ENCODE data around the gene METAP2. TPM values are rescaled to one million over a fixed set of nuclear protein-coding genes. Genes with fewer than 3 reads are reported as not detected.

METAP2 gene
- total RNA-seq, 1 experiment from 2014 or later, result 127 TPM

DNA sequence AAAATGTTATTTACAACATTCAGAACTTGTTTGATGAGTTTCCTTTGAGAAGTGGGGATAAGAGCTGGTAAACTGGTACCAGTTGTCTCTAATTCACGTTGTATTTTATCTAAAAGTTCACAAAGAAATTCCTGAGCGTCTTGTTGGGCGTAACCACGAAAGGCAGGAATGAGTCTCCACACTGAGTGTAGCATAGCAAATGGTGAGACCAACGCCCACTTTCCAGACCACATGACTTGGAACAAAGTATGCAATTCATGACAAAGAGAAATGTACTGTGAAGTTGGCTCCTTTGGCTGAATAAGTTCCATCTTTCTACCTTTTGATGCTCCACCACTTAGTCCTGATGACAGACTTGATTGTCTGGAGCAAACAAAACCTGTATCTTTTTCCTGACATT lies 58.9 kb downstream of the METAP2 start:
- Histone ChIP-seq H3K9me2 (ENCODE audit: insufficient read depth) (no peaks in the 10 kb centered on the region), H3K9ac (ENCODE audit: low read length) (no peak overlapping the region), H2AFZ (ENCODE audit: low read depth, low read length, poor library complexity, severe bottlenecking) (peak overlapping the region; percentile 58), H3K4me2 (ENCODE audit: low read length) (no peak overlapping the region), H3K9me3 (ENCODE audit: control insufficient read depth in 1 of 2, insufficient read depth in 1 of 2, low read depth in 1 of 2, low read length in 2 of 2) (no peaks in the 10 kb centered on the region), H4K20me1 (ENCODE audit: insufficient read depth) (no peaks in the 10 kb centered on the region), H3K4me1 (ENCODE audit: control insufficient read depth in 1 of 2, insufficient read depth in 2 of 2, low read length in 2 of 2) (peaks cover 0 to 5% of the 10 kb centered on the region in 2 experiments; a peak in 1 of 4 replicates), H3K79me2 (ENCODE audit: insufficient read depth, low read length) (no peaks in the 10 kb centered on the region), H3K27ac (ENCODE audit: low read depth, low read length) (no peak overlapping the region), H3K27me3 (ENCODE audit: insufficient read depth, low read length) (no peaks in the 10 kb centered on the region), H3K4me3 (replicated peaks in 1 of 2; ENCODE audit: low read depth in 1 of 2, low read length in 2 of 2) (no peak overlapping the region), H3K36me3 (ENCODE audit: control insufficient read depth in 1 of 2, insufficient read depth in 2 of 2, low read length in 2 of 2) (no peaks in the 10 kb centered on the region)
- intact Hi-C loops (cut with micrococcal nuclease), result loop anchor here (5.0 to 10.0 kb wide), 3 partner anchors 181 to 658 kb away; no protein-coding TSS in a partner anchor
- TF ChIP-seq YY1 (IDR thresholded peaks at IDR 0.05; ENCODE audit: extremely low read depth, insufficient replicate concordance, low read depth, low read length), result no peak
- no peak for TF ChIP-seq ZNF274 (IDR thresholded peaks at IDR 0.05; ENCODE audit: low read depth, low read length)
- no peak for TF ChIP-seq ZFX (IDR thresholded peaks at IDR 0.05)
- no peak for TF ChIP-seq TCF7L2 (IDR thresholded peaks at IDR 0.05; ENCODE audit: borderline replicate concordance, extremely low read depth, insufficient read depth, insufficient read length)
- no peak for TF ChIP-seq EGR1 (IDR thresholded peaks at IDR 0.05; ENCODE audit: low read depth)
- no peak for TF ChIP-seq POLR2A (IDR thresholded peaks at IDR 0.05; ENCODE audit: borderline replicate concordance, extremely low read depth, insufficient read depth, insufficient read length)
- TF ChIP-seq FOSL1 (IDR thresholded peaks at IDR 0.05; ENCODE audit: low read depth), result no peak
- TF ChIP-seq CEBPB (IDR thresholded peaks at IDR 0.05; ENCODE audit: low read depth), result no peak
- TF ChIP-seq MAX (IDR thresholded peaks at IDR 0.05), result no peak
- no peak for TF ChIP-seq SIN3A (IDR thresholded peaks at IDR 0.05; ENCODE audit: low read depth)
- no peak for TF ChIP-seq ELF1 (IDR thresholded peaks at IDR 0.05; ENCODE audit: borderline replicate concordance, low read depth)
- TF ChIP-seq, protein P1, sequence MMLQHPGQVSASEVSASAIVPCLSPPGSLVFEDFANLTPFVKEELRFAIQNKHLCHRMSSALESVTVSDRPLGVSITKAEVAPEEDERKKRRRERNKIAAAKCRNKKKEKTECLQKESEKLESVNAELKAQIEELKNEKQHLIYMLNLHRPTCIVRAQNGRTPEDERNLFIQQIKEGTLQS (IDR thresholded peaks at IDR 0.05), result no peak
- POLR2A ChIA-PET, result no interaction called here
- no peak for DNase-seq (ENCODE audit: low read depth, low spot score)
- BruUV-seq (replicated peaks), result no TSS peak
- no peak for ATAC-seq
- RAD21 ChIA-PET (ENCODE audit: low non-redundant PET in 1 of 2, low total read pairs in 2 of 2, uncharacterized antibody in 2 of 2, unreplicated experiment in 2 of 2), result no interaction called here
- CTCF ChIA-PET, result no interaction called here

Measured in HCT116 (cell line).